Body of pancreas (tissue), 4 donors: ENCODE data around the gene MRPS15. TPM values are rescaled to one million over a fixed set of nuclear protein-coding genes. Genes with fewer than 3 reads are reported as not detected.

Experiments
- ATAC-seq: fragments of 150-250 bp; one replicate; pipeline ENCODE4 v1.9.1; 2016
- DNase-seq, 4 donors: peaks; one replicate each; pipeline ENCODE4 v3.0.0-alpha.2; 2019
- H3K27ac ChIP-seq, 4 donors: fragments of 200-600 bp; sonication (generic); 1 replicate in 3 of 4; 2 replicates in 1 of 4; pipeline versions ENCODE4 v1.5.1 to v1.6.1; 2016 to 2019; ENCODE audit warnings: mild to moderate bottlenecking in 1 of 4, mixed read lengths in 1 of 4, moderate library complexity in 1 of 4
- H3K27me3 ChIP-seq, 2 donors: fragments of 200-600 bp; sonication (generic); one replicate each; pipeline ENCODE4 v1.6.0; 2016; ENCODE audit warnings: mild to moderate bottlenecking in 1 of 2
- H3K36me3 ChIP-seq, 2 donors: fragments of 200-600 bp; sonication (generic); replicated peaks in 1 of 2; 2 replicates each; pipeline ENCODE4 v1.5.1; 2016; ENCODE audit warnings: low read depth in 2 of 2; ENCODE audit not compliant: insufficient read depth in 1 of 2
- H3K4me1 ChIP-seq: fragments of 200-600 bp; sonication (generic); one replicate; pipeline ENCODE4 v1.6.0; 2016
- H3K4me3 ChIP-seq, 2 donors: fragments of 200-600 bp; sonication (generic); 1 replicate in 1 of 2; 2 replicates in 1 of 2; pipeline ENCODE4 v1.5.1; 2016 to 2019
- H3K9me3 ChIP-seq, 3 donors: fragments of 200-600 bp; sonication (generic); 1 replicate in 2 of 3; 2 replicates in 1 of 3; pipeline ENCODE4 v1.5.1; 2016
- POLR2A ChIP-seq, 3 donors: fragments of 450-650 bp; IDR thresholded peaks; one replicate each; pipeline ENCODE4 v1.6.1; 2016; ENCODE audit warnings: antibody characterized with exemption in 3 of 3, mild to moderate bottlenecking in 2 of 3
- whole genome bisulfite sequencing, 2 donors: methylation state at CpG; one replicate each; pipeline ENCODE4 v1.1.5; 2017; 5-methylcytosine and 5-hydroxymethylcytosine counted together
- intact Hi-C: fragments of 100-400 bp; cut with DNase I; formaldehyde crosslinking; loops from one replicate; pipeline ENCODE4 v1.15.1; 2023
- total RNA-seq, 2 donors: library from RNA; depleted of rRNA; stranded (reverse); fragments of >200 nt; gene quantifications; one replicate each; pipeline ENCODE4 v1.1.0, GENCODE V29; 2016
- TF ChIP-seq, protein P1 (sequence below), 7 experiments: fragments of 450-650 bp in 4 of 7; fragments of 200-600 bp in 3 of 7; sonication (generic) in 3 of 7; IDR thresholded peaks; one replicate each; pipeline ENCODE4 v1.5.1; 2016 to 2019; ENCODE audit warnings: antibody characterized with exemption in 7 of 7

MRPS15 gene
- total RNA-seq, 2 donors from 2014 or later: 24.4 to 31.1 TPM

- Histone ChIP-seq H3K27ac (no peak overlapping the region), H3K9me3 (no peaks in the 10 kb centered on the region), H3K4me3 (no peak overlapping the region), H3K4me1 (no peaks in the 10 kb centered on the region), H3K36me3 (no peaks in the 10 kb centered on the region), H3K27me3 (no peaks in the 10 kb centered on the region)
- no peak for ATAC-seq
- WGBS, 2 donors: 83 to 90% methylated on average over 3 of the region's 3 CpGs
- DNase-seq: no peak
- intact Hi-C loops: no loop called here
- no peak for TF ChIP-seq POLR2A (IDR thresholded peaks at IDR 0.05)
- TF ChIP-seq, protein P1, sequence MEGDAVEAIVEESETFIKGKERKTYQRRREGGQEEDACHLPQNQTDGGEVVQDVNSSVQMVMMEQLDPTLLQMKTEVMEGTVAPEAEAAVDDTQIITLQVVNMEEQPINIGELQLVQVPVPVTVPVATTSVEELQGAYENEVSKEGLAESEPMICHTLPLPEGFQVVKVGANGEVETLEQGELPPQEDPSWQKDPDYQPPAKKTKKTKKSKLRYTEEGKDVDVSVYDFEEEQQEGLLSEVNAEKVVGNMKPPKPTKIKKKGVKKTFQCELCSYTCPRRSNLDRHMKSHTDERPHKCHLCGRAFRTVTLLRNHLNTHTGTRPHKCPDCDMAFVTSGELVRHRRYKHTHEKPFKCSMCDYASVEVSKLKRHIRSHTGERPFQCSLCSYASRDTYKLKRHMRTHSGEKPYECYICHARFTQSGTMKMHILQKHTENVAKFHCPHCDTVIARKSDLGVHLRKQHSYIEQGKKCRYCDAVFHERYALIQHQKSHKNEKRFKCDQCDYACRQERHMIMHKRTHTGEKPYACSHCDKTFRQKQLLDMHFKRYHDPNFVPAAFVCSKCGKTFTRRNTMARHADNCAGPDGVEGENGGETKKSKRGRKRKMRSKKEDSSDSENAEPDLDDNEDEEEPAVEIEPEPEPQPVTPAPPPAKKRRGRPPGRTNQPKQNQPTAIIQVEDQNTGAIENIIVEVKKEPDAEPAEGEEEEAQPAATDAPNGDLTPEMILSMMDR (IDR thresholded peaks at IDR 0.05): no peak
These were observed 44.1 kb upstream of the MRPS15 start for GRCh38 chr1:36508257-36508656.

GRCh38 chr1:36506276-36506920, 42.2 kb upstream of the MRPS15 start:
- WGBS, 2 donors: 56 to 59% methylated on average over 5 of the region's 5 CpGs
- no peak for ATAC-seq

DNA sequence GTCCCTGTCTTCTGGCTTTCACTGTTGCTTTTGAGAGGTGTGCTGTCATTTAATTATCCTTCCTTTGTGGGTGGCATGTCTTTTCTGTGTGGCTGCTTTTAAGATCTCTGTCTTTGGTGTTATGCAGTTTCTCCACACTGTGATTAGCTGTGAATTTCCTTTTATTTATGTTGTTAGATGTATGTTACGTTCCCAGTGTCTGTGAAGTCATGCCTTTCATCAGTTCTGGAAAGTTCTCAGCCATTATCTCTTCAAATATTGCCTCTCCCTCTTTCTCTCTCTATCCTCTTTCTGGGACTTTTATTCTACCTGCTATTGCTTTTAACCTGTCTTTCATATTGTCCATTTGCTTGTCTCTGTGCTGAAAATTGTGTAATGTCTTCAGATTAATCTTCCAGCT, 39.5 kb upstream of the MRPS15 start:
- DNase-seq: no peak
- WGBS, 2 donors: 72 to 74% methylated on average over 1 of the region's 1 CpG
- H3K4me3 ChIP-seq: no peak overlapping the region

More at GRCh38 chr1:36506276-36506920, 42.2 kb upstream of the MRPS15 start:
- no peaks in the 10 kb centered on the region for H3K36me3 ChIP-seq
- no peak overlapping the region for H3K4me3 ChIP-seq
- H3K27ac ChIP-seq: no peak overlapping the region
- intact Hi-C loops: no loop called here
- no peak for DNase-seq
- H3K4me1 ChIP-seq: no peaks in the 10 kb centered on the region
- no peaks in the 10 kb centered on the region for H3K9me3 ChIP-seq
- TF ChIP-seq POLR2A (IDR thresholded peaks at IDR 0.05): no peak
- TF ChIP-seq, protein P1 (IDR thresholded peaks at IDR 0.05): no peak
- H3K27me3 ChIP-seq: no peaks in the 10 kb centered on the region

DNA sequence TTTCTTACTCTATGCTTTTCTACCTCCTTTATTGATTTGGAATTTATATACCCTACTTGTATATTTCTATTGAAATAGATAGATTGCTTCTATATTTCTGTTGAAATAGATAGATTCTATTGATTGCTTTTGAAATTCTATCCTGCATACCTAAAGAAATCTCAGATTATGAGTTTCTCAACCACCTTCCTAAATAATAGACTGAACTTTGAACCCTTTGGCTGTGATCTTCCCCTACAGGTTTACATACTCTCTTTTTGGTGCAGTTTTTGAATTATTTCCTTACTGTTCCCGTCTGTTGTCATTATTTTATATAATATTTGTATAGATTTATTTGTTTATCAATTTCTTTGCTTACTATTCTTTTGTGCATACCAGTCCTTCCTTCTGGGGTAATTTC, 39.0 kb upstream of the MRPS15 start:
- ATAC-seq: no peak
- 37 to 38% methylated on average over 1 of the region's 1 CpG for WGBS, 2 donors

More for the DNA sequence above, 39.5 kb upstream of the MRPS15 start:
- TF ChIP-seq POLR2A (IDR thresholded peaks at IDR 0.05): no peak
- TF ChIP-seq, protein P1 (IDR thresholded peaks at IDR 0.05): no peak
- Histone ChIP-seq H3K27ac (no peak overlapping the region), H3K36me3 (no peaks in the 10 kb centered on the region), H3K9me3 (no peaks in the 10 kb centered on the region), H3K27me3 (no peaks in the 10 kb centered on the region), H3K4me1 (no peaks in the 10 kb centered on the region)
- ATAC-seq: no peak
- intact Hi-C loops: no loop called here

More for the DNA sequence above, 39.0 kb upstream of the MRPS15 start:
- no peak overlapping the region for H3K4me3 ChIP-seq
- intact Hi-C loops: no loop called here
- no peak overlapping the region for H3K27ac ChIP-seq
- no peaks in the 10 kb centered on the region for H3K9me3 ChIP-seq
- no peaks in the 10 kb centered on the region for H3K27me3 ChIP-seq
- no peaks in the 10 kb centered on the region for H3K36me3 ChIP-seq
- DNase-seq: no peak
- H3K4me1 ChIP-seq: no peaks in the 10 kb centered on the region
- TF ChIP-seq, protein P1 (IDR thresholded peaks at IDR 0.05): no peak
- TF ChIP-seq POLR2A (IDR thresholded peaks at IDR 0.05): no peak
